ENCODE results near the gene P2RY8.

GRCh38 chrX:1421433-1422134, 115.4 kb downstream of the P2RY8 start:
- TF ChIP-seq POLR2AphosphoS5 (IDR thresholded peaks at IDR 0.05; ENCODE audit: low read depth) (no peak), CTCF (IDR thresholded peaks at IDR 0.05; ENCODE audit: insufficient read depth, low read length) (no peak), REST (IDR thresholded peaks at IDR 0.05; ENCODE audit: insufficient replicate concordance, low read depth) (no peak), GABPA (IDR thresholded peaks at IDR 0.05; ENCODE audit: low read depth) (no peak)
